ENCODE measurements around the gene MMP12. TPM values are rescaled to one million over a fixed set of nuclear protein-coding genes. Genes with fewer than 3 reads are reported as not detected.

Gene MMP12
- polyA plus RNA-seq, 1 donor from 2014 or later: not detected

- TF ChIP-seq REST (IDR thresholded peaks at IDR 0.05; ENCODE audit: borderline replicate concordance) (no peak), MXI1 (conservative IDR thresholded peaks at IDR 0.05; ENCODE audit: poor library complexity, severe bottlenecking) (no peak), SMC3 (conservative IDR thresholded peaks at IDR 0.05; ENCODE audit: poor library complexity) (no peak), CTCF (IDR thresholded peaks at IDR 0.05; ENCODE audit: poor library complexity, severe bottlenecking) (no peak), EP300 (conservative IDR thresholded peaks at IDR 0.05; ENCODE audit: poor library complexity, severe bottlenecking) (no peak), TAF1 (IDR thresholded peaks at IDR 0.05; ENCODE audit: low read depth) (no peak), RAD21 (conservative IDR thresholded peaks at IDR 0.05) (no peak), POLR2AphosphoS5 (IDR thresholded peaks at IDR 0.05) (no peak), EZH2 (IDR thresholded peaks at IDR 0.05; ENCODE audit: borderline replicate concordance, insufficient read depth, low read length, poor library complexity, severe bottlenecking) (no peak)
- H3K4me3 ChIP-seq (ENCODE audit: low read length): no peak overlapping the region
- H3K4me2 ChIP-seq (ENCODE audit: low read length): no peak overlapping the region
- no peaks in the 10 kb centered on the region for H4K20me1 ChIP-seq (ENCODE audit: insufficient read depth)
- no peak overlapping the region for H2AFZ ChIP-seq (ENCODE audit: low read depth, low read length)
- H3K27me3 ChIP-seq (ENCODE audit: insufficient read depth, low read depth, low read length): no peaks in the 10 kb centered on the region
- no peaks in the 10 kb centered on the region for H3F3A ChIP-seq (ENCODE audit: insufficient read depth, low read length, poor library complexity, severe bottlenecking)
- H3K36me3 ChIP-seq (ENCODE audit: insufficient read depth, low read length): no peaks in the 10 kb centered on the region
- H3K27ac ChIP-seq (ENCODE audit: low read length): no peak overlapping the region
- H3K9me3 ChIP-seq (ENCODE audit: low read length): no peaks in the 10 kb centered on the region
- H3K79me2 ChIP-seq (replicated peaks; ENCODE audit: insufficient read depth, low read length): no peaks in the 10 kb centered on the region
- H3K9me2 ChIP-seq (ENCODE audit: insufficient read depth, low read length): no peaks in the 10 kb centered on the region
- H3K9ac ChIP-seq (ENCODE audit: low read length): no peak overlapping the region
Measured at GRCh38 chr11:102831128-102831488, 43.7 kb downstream of the MMP12 start.

GRCh38 chr11:102830001-102830727, 44.6 kb downstream of the MMP12 start:
- no peak overlapping the region for H3K4me3 ChIP-seq (ENCODE audit: low read length)
- H3K27ac ChIP-seq (ENCODE audit: low read length): no peak overlapping the region
- H3K79me2 ChIP-seq (replicated peaks; ENCODE audit: insufficient read depth, low read length): no peaks in the 10 kb centered on the region
- H2AFZ ChIP-seq (ENCODE audit: low read depth, low read length): no peak overlapping the region
- H3K9me2 ChIP-seq (ENCODE audit: insufficient read depth, low read length): no peaks in the 10 kb centered on the region
- no peaks in the 10 kb centered on the region for H3F3A ChIP-seq (ENCODE audit: insufficient read depth, low read length, poor library complexity, severe bottlenecking)
- no peaks in the 10 kb centered on the region for H4K20me1 ChIP-seq (ENCODE audit: insufficient read depth)
- TF ChIP-seq EZH2 (IDR thresholded peaks at IDR 0.05; ENCODE audit: borderline replicate concordance, insufficient read depth, low read length, poor library complexity, severe bottlenecking): no peak
- no peak for TF ChIP-seq CTCF (IDR thresholded peaks at IDR 0.05; ENCODE audit: poor library complexity, severe bottlenecking)
- TF ChIP-seq TAF1 (IDR thresholded peaks at IDR 0.05; ENCODE audit: low read depth): no peak
- TF ChIP-seq MXI1 (conservative IDR thresholded peaks at IDR 0.05; ENCODE audit: poor library complexity, severe bottlenecking): no peak
- H3K9me3 ChIP-seq (ENCODE audit: low read length): no peaks in the 10 kb centered on the region
- no peaks in the 10 kb centered on the region for H3K36me3 ChIP-seq (ENCODE audit: insufficient read depth, low read length)
- no peaks in the 10 kb centered on the region for H3K27me3 ChIP-seq (ENCODE audit: insufficient read depth, low read depth, low read length)
- no peak overlapping the region for H3K4me2 ChIP-seq (ENCODE audit: low read length)
- no peak overlapping the region for H3K9ac ChIP-seq (ENCODE audit: low read length)
